ENCODE measurements around the gene OSBPL1A.
A peak's percentile ranks its signal among the peaks of the same experiment; 100 is the strongest.
"Not testable (repeated sequence)": the region's sequence is repeated elsewhere in the genome, so short reads cannot be mapped to it uniquely, and the experiment has no call there.

The OSBPL1A gene

GRCh38 chr18:24187049-24187448 lies 210.6 kb downstream of the OSBPL1A start:
- Mint-ChIP-seq H3K27ac (peak overlapping the region in 1 of 2 donors; percentile 4), H3K36me3 (ENCODE audit: insufficient read depth) (no peaks in the 10 kb centered on the region), H3K9me3 (no peaks in the 10 kb centered on the region), H3K4me1 (ENCODE audit: low read depth in 2 of 2) (no peaks in the 10 kb centered on the region), H3K27me3 (peaks cover 31 to 52% of the 10 kb centered on the region in 2 donors), H3K4me3 (no peak overlapping the region)
- no peak for ATAC-seq (replicated peaks)
- no peak for DNase-seq

DNA sequence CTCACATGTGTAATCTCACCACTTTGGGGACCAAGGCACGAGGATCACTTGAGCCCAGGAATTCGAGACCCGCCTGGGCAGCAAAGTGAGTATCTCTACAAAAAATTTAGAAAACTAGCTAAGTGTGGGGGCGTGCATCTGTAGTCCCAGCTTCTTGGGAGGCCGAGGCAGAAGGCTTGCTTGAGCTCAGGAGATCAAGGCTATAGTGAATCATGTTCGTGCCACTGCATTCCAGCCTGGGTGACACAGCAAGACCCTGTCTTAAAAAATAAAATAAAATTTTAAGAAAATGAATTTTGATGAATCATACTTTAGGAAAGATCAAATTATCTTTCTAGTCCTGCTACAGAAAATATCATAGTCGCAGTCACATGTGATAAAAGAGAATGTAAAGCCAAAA lies 211.8 kb downstream of the OSBPL1A start:
- no peaks in the 10 kb centered on the region for H3K4me1 Mint-ChIP-seq (ENCODE audit: low read depth in 2 of 2)
- H3K36me3 Mint-ChIP-seq (ENCODE audit: insufficient read depth) = no peaks in the 10 kb centered on the region
- ATAC-seq (replicated peaks) = no peak
- peaks cover 24 to 47% of the 10 kb centered on the region in 2 donors for H3K27me3 Mint-ChIP-seq
- no peak overlapping the region for H3K4me3 Mint-ChIP-seq
- no peaks in the 10 kb centered on the region for H3K9me3 Mint-ChIP-seq
- no peak overlapping the region for H3K27ac Mint-ChIP-seq
- DNase-seq = no peak

DNA sequence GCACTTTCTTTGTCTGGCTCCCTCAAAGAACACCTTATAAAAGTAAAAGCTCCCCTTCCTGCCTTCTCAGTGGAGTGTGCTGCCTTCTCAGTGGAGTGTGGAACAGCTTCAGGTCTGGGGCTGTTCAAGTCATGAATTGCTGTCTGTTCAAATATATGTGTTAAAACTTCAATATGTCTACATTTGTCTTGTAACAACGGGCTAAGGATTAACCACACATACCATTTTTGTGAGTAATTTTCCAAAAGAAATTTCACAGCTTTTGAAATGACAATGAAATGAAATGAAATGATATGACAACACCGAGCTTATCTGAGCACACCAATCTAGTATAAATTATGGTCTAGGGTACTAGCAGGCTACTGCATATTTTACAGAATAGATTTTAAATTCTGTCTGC lies 215.8 kb downstream of the OSBPL1A start:
- ATAC-seq (replicated peaks) (no peak), DNase-seq (no peak)
- H3K4me3 Mint-ChIP-seq = no peak overlapping the region
- H3K27ac Mint-ChIP-seq = no peak overlapping the region
- no peaks in the 10 kb centered on the region for H3K9me3 Mint-ChIP-seq
- H3K4me1 Mint-ChIP-seq (ENCODE audit: low read depth in 2 of 2) = peaks cover 0 to 2% of the 10 kb centered on the region in 2 donors
- H3K36me3 Mint-ChIP-seq (ENCODE audit: insufficient read depth) = no peaks in the 10 kb centered on the region
- H3K27me3 Mint-ChIP-seq = peaks cover 13 to 22% of the 10 kb centered on the region in 2 donors

DNA sequence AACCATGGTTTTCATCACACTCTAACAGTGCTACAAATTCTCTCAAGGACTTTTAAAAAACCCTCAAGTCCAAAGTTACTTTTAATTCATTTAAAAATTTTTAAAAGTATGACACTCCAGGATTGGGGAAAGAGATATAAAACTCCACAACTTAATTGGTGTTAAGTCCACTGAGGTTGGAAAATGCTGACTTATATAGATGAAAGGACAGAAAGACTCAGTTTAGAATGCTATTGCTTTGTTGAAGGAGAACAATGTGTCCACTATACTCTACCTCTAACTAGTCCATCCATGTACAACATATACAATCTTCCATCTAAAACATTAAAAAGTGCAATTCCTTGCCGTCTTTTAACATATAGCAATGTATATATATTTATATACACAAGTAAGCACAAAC lies 217.6 kb downstream of the OSBPL1A start:
- Mint-ChIP-seq H3K27ac (no peak overlapping the region), H3K36me3 (ENCODE audit: insufficient read depth) (no peaks in the 10 kb centered on the region), H3K27me3 (peaks cover 9 to 20% of the 10 kb centered on the region in 2 donors), H3K4me1 (ENCODE audit: low read depth in 2 of 2) (peaks cover 0 to 2% of the 10 kb centered on the region in 2 donors), H3K4me3 (no peak overlapping the region), H3K9me3 (no peaks in the 10 kb centered on the region)
- DNase-seq (no peak), ATAC-seq (replicated peaks) (no peak)

DNA sequence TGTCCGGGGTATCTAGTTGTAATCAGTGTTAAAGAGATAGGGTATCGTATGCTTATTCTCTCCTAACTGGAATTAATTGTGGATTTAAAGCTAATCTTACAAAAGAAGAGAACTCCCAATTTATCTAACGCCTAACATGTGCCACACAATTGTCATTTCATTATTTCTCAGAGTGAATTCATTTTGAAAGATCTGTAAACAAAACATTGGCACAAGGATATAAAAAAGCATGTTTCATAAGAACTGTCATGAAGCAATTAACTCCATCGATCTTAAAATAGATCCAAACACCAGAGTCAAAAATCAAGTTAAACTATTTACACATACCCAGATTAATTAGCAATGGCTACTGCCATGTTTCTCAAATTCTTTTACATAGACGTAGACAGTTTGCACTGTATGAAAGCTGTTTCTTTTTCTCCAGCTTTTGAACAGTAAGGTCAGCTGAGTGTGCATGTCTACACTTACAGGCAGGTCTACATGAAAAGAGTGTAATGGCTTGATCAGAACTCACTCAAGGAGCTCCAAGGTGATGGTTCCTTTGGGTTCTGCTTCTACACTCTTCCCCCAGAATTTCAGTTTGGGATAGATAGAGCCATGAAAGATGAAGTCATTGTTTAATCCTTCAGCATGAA lies 220.0 kb downstream of the OSBPL1A start:
- DNase-seq (no peak), ATAC-seq (replicated peaks) (no peak)
- Mint-ChIP-seq H3K9me3 (no peaks in the 10 kb centered on the region), H3K27me3 (peaks cover 0 to 7% of the 10 kb centered on the region in 2 donors), H3K4me1 (ENCODE audit: low read depth in 2 of 2) (peaks cover 0 to 2% of the 10 kb centered on the region in 2 donors), H3K36me3 (ENCODE audit: insufficient read depth) (no peaks in the 10 kb centered on the region), H3K27ac (peak overlapping the region in 1 of 2 donors; percentile 28), H3K4me3 (no peak overlapping the region)

GRCh38 chr18:24176727-24177416 lies 220.8 kb downstream of the OSBPL1A start:
- peaks cover 0 to 2% of the 10 kb centered on the region in 2 donors for H3K4me1 Mint-ChIP-seq (ENCODE audit: low read depth in 2 of 2)
- peaks cover 0 to 7% of the 10 kb centered on the region in 2 donors for H3K27me3 Mint-ChIP-seq
- DNase-seq (peak; percentile 13 to 28 (median 21)), ATAC-seq (replicated peaks) (peak; percentile 32)
- H3K27ac Mint-ChIP-seq = peak overlapping the region in 1 of 2 donors; percentile 28
- H3K9me3 Mint-ChIP-seq = no peaks in the 10 kb centered on the region
- no peak overlapping the region for H3K4me3 Mint-ChIP-seq
- H3K36me3 Mint-ChIP-seq (ENCODE audit: insufficient read depth) = no peaks in the 10 kb centered on the region

GRCh38 chr18:24173997-24174396 lies 223.6 kb downstream of the OSBPL1A start:
- no peak for ATAC-seq (replicated peaks)
- Mint-ChIP-seq H3K4me1 (ENCODE audit: low read depth in 2 of 2) (peaks cover 0 to 2% of the 10 kb centered on the region in 2 donors), H3K27me3 (peaks cover 0 to 14% of the 10 kb centered on the region in 2 donors), H3K4me3 (no peak overlapping the region), H3K9me3 (no peaks in the 10 kb centered on the region), H3K36me3 (ENCODE audit: insufficient read depth) (no peaks in the 10 kb centered on the region), H3K27ac (peak overlapping the region in 1 of 2 donors; percentile 8)
- no peak for DNase-seq

- Mint-ChIP-seq H3K27ac (no peak overlapping the region), H3K36me3 (ENCODE audit: insufficient read depth) (no peaks in the 10 kb centered on the region), H3K9me3 (no peaks in the 10 kb centered on the region), H3K4me1 (ENCODE audit: low read depth in 2 of 2) (no peaks in the 10 kb centered on the region), H3K27me3 (peaks cover 0 to 16% of the 10 kb centered on the region in 2 donors), H3K4me3 (no peak overlapping the region)
- DNase-seq (no peak), ATAC-seq (replicated peaks) (no peak)
Observed at GRCh38 chr18:24170360-24170759, 227.3 kb downstream of the OSBPL1A start.

- H3K9me3 Mint-ChIP-seq = no peaks in the 10 kb centered on the region
- ATAC-seq (replicated peaks) (no peak), DNase-seq (no peak)
- no peaks in the 10 kb centered on the region for H3K36me3 Mint-ChIP-seq (ENCODE audit: insufficient read depth)
- peaks cover 0 to 16% of the 10 kb centered on the region in 2 donors for H3K27me3 Mint-ChIP-seq
- H3K4me1 Mint-ChIP-seq (ENCODE audit: low read depth in 2 of 2) = no peaks in the 10 kb centered on the region
- no peak overlapping the region for H3K27ac Mint-ChIP-seq
- H3K4me3 Mint-ChIP-seq = no peak overlapping the region
Observed at GRCh38 chr18:24168496-24168895, 229.1 kb downstream of the OSBPL1A start.

GRCh38 chr18:24161304-24161703 lies 236.3 kb downstream of the OSBPL1A start:
- no peak for DNase-seq
- H3K36me3 Mint-ChIP-seq (ENCODE audit: insufficient read depth) = no peaks in the 10 kb centered on the region

GRCh38 chr18:24160086-24160485 lies 237.5 kb downstream of the OSBPL1A start:
- Mint-ChIP-seq H3K9me3 (no peaks in the 10 kb centered on the region), H3K27ac (no peak overlapping the region), H3K27me3 (no peaks in the 10 kb centered on the region), H3K36me3 (ENCODE audit: insufficient read depth) (no peaks in the 10 kb centered on the region), H3K4me1 (ENCODE audit: low read depth in 2 of 2) (no peaks in the 10 kb centered on the region), H3K4me3 (no peak overlapping the region)
- no peak for ATAC-seq (replicated peaks)
- DNase-seq = no peak

More at GRCh38 chr18:24161304-24161703, 236.3 kb downstream of the OSBPL1A start:
- Mint-ChIP-seq H3K27ac (no peak overlapping the region), H3K4me1 (ENCODE audit: low read depth in 2 of 2) (no peaks in the 10 kb centered on the region), H3K27me3 (no peaks in the 10 kb centered on the region), H3K4me3 (no peak overlapping the region), H3K9me3 (no peaks in the 10 kb centered on the region)
- ATAC-seq (replicated peaks) = no peak

- H3K27me3 Mint-ChIP-seq = no peaks in the 10 kb centered on the region
- no peaks in the 10 kb centered on the region for H3K4me1 Mint-ChIP-seq (ENCODE audit: low read depth in 2 of 2)
- H3K36me3 Mint-ChIP-seq (ENCODE audit: insufficient read depth) = no peaks in the 10 kb centered on the region
- no peak overlapping the region for H3K27ac Mint-ChIP-seq
- H3K4me3 Mint-ChIP-seq = no peak overlapping the region
- DNase-seq = no peak
- ATAC-seq (replicated peaks) = no peak
- H3K9me3 Mint-ChIP-seq = no peaks in the 10 kb centered on the region
Observed at GRCh38 chr18:24157855-24158254, 239.8 kb downstream of the OSBPL1A start.

DNA sequence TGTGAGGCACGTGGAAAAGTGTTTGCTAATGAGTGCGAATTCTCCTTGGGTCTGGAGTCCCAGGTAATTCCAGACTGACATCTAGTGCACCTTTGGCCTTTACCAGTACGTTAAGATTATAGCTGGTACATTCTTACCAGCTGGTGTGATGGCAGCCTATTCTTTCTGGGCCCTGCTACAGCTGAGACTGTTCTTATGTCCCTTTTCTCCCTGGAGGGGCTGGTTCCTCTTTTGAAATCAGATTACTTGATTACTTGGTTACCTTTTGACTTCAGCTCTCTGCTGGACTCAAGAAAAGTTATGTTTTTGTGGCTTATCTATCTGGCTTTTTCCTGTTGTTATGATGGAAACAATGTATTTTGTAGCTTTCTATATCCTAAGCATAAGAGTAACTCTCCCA lies 244.2 kb downstream of the OSBPL1A start:
- H3K36me3 Mint-ChIP-seq (ENCODE audit: insufficient read depth) = no peaks in the 10 kb centered on the region
- no peaks in the 10 kb centered on the region for H3K4me1 Mint-ChIP-seq (ENCODE audit: low read depth in 2 of 2)
- DNase-seq (no peak), ATAC-seq (replicated peaks) (no peak)
- no peak overlapping the region for H3K4me3 Mint-ChIP-seq
- H3K27ac Mint-ChIP-seq = no peak overlapping the region
- H3K27me3 Mint-ChIP-seq = peaks cover 0 to 3% of the 10 kb centered on the region in 2 donors
- H3K9me3 Mint-ChIP-seq = no peaks in the 10 kb centered on the region

DNA sequence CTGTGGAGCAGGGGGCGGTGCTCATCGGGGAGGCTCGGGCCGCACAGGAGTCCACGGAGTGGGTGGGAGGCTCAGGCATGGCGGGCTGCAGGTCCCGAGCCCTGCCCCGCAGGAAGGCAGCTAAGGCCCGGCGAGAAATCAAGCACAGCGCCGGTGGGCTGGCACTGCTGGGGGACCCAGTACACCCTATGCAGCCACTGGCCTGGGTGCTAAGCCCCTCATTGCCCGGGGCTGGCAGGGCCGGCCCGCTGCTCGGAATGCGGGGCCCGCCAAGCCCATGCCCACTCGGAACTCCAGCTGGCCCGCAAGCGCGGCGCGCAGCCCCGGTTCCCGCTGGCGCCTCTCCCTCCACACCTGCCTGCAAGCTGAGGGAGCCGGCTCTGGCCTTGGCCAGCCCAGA lies 248.0 kb downstream of the OSBPL1A start:
- H3K4me3 Mint-ChIP-seq; DNase-seq; H3K27ac Mint-ChIP-seq; H3K9me3 Mint-ChIP-seq; H3K36me3 Mint-ChIP-seq (ENCODE audit: insufficient read depth); H3K4me1 Mint-ChIP-seq (ENCODE audit: low read depth in 2 of 2); ATAC-seq (replicated peaks): not testable (repeated sequence)
- peaks cover 18 to 30% of the 10 kb centered on the region in 2 donors for H3K27me3 Mint-ChIP-seq
